OCI-LY7 (cell line): ENCODE results near the gene CTNND2. TPM values are rescaled to one million over a fixed set of nuclear protein-coding genes. Genes with fewer than 3 reads are reported as not detected.

Source experiments
- BruUV-seq: library from RNA; stranded (reverse); fragments of 400-500 nt; replicated peaks from 2 replicates; lab custom pipeline; 2021; lab: Mats Ljungman, UMichigan
- CTCF ChIA-PET: fragments of 300-600 bp; sonication (Branson Sonifier 250); formaldehyde crosslinking; loops from one replicate; lab custom pipeline; 2022; ENCODE audit warnings: antibody characterized with exemption; ENCODE audit not compliant: unreplicated experiment; lab: Charles Lee
- POLR2A ChIA-PET: fragments of 300-600 bp; sonication (Branson Sonifier 250); formaldehyde crosslinking; loops from one replicate; lab custom pipeline; 2022; ENCODE audit warnings: antibody characterized with exemption; lab: Charles Lee
- DNase-seq: peaks from one replicate; pipeline ENCODE4 v3.0.0-alpha.2; 2015; ENCODE audit warnings: low spot score
- H2AFZ ChIP-seq: fragments of 200-600 bp; sonication (generic), shearing (Covaris generic); 2 replicates; pipeline ENCODE4 v1.6.1; 2014; ENCODE audit warnings: mild to moderate bottlenecking, antibody characterized with exemption, low read length, moderate library complexity
- H3K27ac ChIP-seq: fragments of 200-600 bp; sonication (generic); 2 replicates; pipeline ENCODE4 v1.5.1; 2014; ENCODE audit warnings: mixed run types, low read depth, mild to moderate bottlenecking, moderate library complexity, low read length, inconsistent platforms; ENCODE audit not compliant: poor library complexity, severe bottlenecking
- H3K36me3 ChIP-seq: fragments of 200-600 bp; sonication (generic); 2 replicates; pipeline ENCODE4 v1.6.1; 2014; ENCODE audit warnings: mild to moderate bottlenecking, antibody characterized with exemption, low read length, moderate library complexity, mixed read lengths; ENCODE audit not compliant: insufficient read depth
- H3K4me1 ChIP-seq: fragments of 200-600 bp; sonication (generic); 2 replicates; pipeline ENCODE4 v1.5.1; 2014; ENCODE audit warnings: mild to moderate bottlenecking, low read length; ENCODE audit not compliant: insufficient read depth, poor library complexity, severe bottlenecking
- H3K4me2 ChIP-seq: fragments of 200-600 bp; sonication (generic); 2 replicates; pipeline ENCODE4 v1.6.1; 2014; ENCODE audit warnings: mild to moderate bottlenecking, low read length
- H3K4me3 ChIP-seq: fragments of 200-600 bp; sonication (generic); 2 replicates; pipeline ENCODE4 v1.5.1; 2014; ENCODE audit warnings: mild to moderate bottlenecking, low read depth, low read length; ENCODE audit not compliant: poor library complexity, severe bottlenecking
- H3K79me2 ChIP-seq: fragments of 200-600 bp; sonication (generic); 2 replicates; pipeline ENCODE4 v1.6.1; 2016; ENCODE audit warnings: low read depth, mild to moderate bottlenecking, low read length, moderate library complexity, mixed read lengths; ENCODE audit not compliant: insufficient read depth
- H3K9me2 ChIP-seq: fragments of 200-600 bp; sonication (generic); 2 replicates; pipeline ENCODE4 v1.6.1; 2016; ENCODE audit warnings: mild to moderate bottlenecking, low read length, mixed read lengths; ENCODE audit not compliant: insufficient read depth
- H3K9me3 ChIP-seq: fragments of 200-600 bp; sonication (generic); 2 replicates; pipeline ENCODE4 v1.6.1; 2014; ENCODE audit warnings: mild to moderate bottlenecking, mixed run types, low read length, mixed read lengths
- H4K20me1 ChIP-seq: fragments of 200-600 bp; sonication (generic); 2 replicates; pipeline ENCODE4 v1.6.1; 2014; ENCODE audit warnings: mild to moderate bottlenecking, antibody characterized with exemption, low read length, moderate library complexity, mixed read lengths; ENCODE audit not compliant: insufficient read depth
- EZH2phosphoT487 ChIP-seq: fragments of 200-600 bp; sonication (generic); IDR thresholded peaks from 2 replicates; pipeline ENCODE4 v1.6.1; 2018; ENCODE audit warnings: low read depth, borderline replicate concordance, mild to moderate bottlenecking, mixed run types, antibody characterized with exemption, low read length, moderate library complexity, mixed read lengths
- intact Hi-C: fragments of 100-400 bp; cut with micrococcal nuclease; formaldehyde crosslinking; loops from one replicate; pipeline ENCODE4 v1.10.0; 2022; ENCODE audit not compliant: unreplicated experiment
- total RNA-seq, 2 experiments: library from RNA; depleted of rRNA in 1 of 2; stranded (reverse); fragments of >200 nt in 1 of 2; shearing (Covaris generic) in 1 of 2; gene quantifications; 2 replicates each; pipeline ENCODE4 v1.2.3, GENCODE V29; 2014 to 2022
- TF ChIP-seq, protein P1 (sequence below): fragments of 200-600 bp; sonication (generic); conservative IDR thresholded peaks from 2 replicates; pipeline ENCODE4 v1.5.1; 2014; ENCODE audit warnings: mild to moderate bottlenecking, antibody characterized with exemption, low read length, moderate library complexity, mixed read lengths

CTNND2 gene
- total RNA-seq, 2 experiments from 2014 or later: not detected

DNA sequence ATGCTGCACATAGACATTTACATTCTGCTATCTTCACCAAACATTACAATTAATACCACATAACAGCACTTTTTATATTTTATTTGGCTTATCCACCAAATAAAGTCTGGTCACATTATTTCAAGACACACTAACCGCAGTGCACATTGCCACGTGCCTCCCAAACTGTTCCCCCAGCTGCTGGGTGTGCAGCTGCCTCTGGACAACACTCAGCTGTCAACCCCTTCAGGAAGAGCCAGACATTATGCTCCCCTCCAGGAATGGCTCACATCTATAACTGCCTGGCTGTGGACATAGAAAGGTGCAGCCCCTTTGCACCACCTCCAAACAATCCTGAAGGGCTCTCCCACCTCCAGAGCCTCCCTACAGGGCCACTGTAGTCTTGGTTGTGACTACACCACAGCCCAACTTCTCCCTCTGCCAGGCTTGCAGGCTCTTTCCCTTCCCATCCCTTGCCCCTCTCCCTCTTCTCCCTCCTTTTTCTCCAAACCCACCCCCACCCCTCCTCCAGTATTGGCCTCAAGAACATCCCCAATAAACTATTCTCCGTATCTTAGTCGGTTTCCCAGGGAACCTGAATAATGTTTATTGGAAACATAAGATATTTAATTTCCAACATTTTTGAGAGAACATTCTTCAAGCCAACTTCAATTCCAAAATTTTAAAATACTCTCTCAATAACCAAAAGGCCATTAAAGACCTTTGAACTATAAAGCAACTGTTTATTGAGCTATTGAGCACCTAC lies 372.3 kb downstream of the CTNND2 start:
- Histone ChIP-seq H3K79me2 (no peaks in the 10 kb centered on the region), H4K20me1 (no peaks in the 10 kb centered on the region), H3K36me3 (no peaks in the 10 kb centered on the region), H3K9me3 (no peaks in the 10 kb centered on the region), H3K27ac (no peak overlapping the region), H3K4me3 (no peak overlapping the region), H3K9me2 (no peaks in the 10 kb centered on the region), H3K4me2 (no peak overlapping the region), H2AFZ (no peak overlapping the region), H3K4me1 (no peaks in the 10 kb centered on the region)
- TF ChIP-seq EZH2phosphoT487: no peak
- TF ChIP-seq, protein P1, sequence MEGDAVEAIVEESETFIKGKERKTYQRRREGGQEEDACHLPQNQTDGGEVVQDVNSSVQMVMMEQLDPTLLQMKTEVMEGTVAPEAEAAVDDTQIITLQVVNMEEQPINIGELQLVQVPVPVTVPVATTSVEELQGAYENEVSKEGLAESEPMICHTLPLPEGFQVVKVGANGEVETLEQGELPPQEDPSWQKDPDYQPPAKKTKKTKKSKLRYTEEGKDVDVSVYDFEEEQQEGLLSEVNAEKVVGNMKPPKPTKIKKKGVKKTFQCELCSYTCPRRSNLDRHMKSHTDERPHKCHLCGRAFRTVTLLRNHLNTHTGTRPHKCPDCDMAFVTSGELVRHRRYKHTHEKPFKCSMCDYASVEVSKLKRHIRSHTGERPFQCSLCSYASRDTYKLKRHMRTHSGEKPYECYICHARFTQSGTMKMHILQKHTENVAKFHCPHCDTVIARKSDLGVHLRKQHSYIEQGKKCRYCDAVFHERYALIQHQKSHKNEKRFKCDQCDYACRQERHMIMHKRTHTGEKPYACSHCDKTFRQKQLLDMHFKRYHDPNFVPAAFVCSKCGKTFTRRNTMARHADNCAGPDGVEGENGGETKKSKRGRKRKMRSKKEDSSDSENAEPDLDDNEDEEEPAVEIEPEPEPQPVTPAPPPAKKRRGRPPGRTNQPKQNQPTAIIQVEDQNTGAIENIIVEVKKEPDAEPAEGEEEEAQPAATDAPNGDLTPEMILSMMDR: no peak
- BruUV-seq: no TSS peak
- ChIA-PET POLR2A (no interaction called here), CTCF (no interaction called here)
- intact Hi-C loops: no loop called here
- no peak for DNase-seq

DNA sequence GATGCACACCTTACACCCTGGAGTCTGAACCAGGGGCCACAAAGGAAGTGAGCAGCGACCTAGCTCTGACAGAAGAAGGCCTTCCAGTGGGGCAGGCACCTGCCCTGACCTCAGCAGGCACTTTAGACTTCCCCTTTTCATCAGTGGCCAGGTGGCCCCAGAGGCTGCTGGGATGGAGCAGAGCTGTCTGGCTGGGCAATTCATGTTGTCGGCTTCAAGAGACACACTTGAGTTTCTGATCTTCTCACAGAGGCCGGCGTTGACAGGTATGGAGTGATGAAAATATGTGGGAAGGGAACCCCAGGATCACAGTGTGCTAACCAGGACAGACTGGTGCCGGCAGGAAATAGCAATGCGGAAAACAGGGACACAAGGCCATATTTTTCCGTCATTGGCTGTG lies 375.5 kb downstream of the CTNND2 start:
- BruUV-seq: no TSS peak
- Histone ChIP-seq H3K4me1 (no peaks in the 10 kb centered on the region), H4K20me1 (no peaks in the 10 kb centered on the region), H3K9me2 (no peaks in the 10 kb centered on the region), H3K4me3 (no peak overlapping the region), H3K36me3 (no peaks in the 10 kb centered on the region), H3K27ac (no peak overlapping the region), H2AFZ (no peak overlapping the region), H3K4me2 (no peak overlapping the region), H3K79me2 (no peaks in the 10 kb centered on the region), H3K9me3 (no peaks in the 10 kb centered on the region)
- intact Hi-C loops: no loop called here
- no peak for DNase-seq
- CTCF ChIA-PET: no interaction called here
- POLR2A ChIA-PET: no interaction called here
- no peak for TF ChIP-seq EZH2phosphoT487
- TF ChIP-seq, protein P1: no peak

DNA sequence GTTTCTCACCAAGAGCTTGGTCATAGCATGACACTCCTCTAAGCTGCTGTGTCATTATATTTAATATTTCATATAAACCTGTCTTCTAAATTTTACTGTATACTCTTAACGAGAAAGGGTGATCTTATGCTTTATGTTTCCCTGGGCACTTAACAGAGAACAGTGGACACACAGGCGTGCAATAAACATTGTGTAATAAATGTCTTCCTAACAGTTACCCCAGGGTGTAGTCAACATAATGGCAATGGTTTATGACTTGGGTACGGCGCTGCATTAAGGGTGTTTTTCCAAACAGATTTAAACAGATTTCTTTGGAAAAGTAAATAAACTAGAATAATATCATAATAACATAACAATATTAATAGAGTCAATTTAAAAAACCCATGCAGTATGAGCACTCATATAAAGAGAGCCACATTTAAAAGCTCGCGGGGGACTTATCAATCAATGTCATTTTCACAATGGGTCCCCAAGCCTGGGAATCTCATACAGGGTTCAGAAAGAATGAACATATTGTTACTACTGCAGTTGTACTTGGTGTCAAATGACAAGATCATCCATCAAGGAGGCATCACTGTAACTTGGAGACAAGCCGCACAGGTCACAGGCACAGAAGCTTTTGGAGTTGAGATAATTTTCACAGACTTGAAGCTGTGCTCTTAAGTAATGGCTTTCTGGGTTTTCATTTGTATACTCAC lies 376.4 kb downstream of the CTNND2 start:
- ChIA-PET CTCF (no interaction called here), POLR2A (no interaction called here)
- H3K4me1 ChIP-seq: no peaks in the 10 kb centered on the region
- intact Hi-C loops: no loop called here
- DNase-seq: no peak
- no peaks in the 10 kb centered on the region for H3K9me2 ChIP-seq
- no peak overlapping the region for H3K27ac ChIP-seq
- H3K36me3 ChIP-seq: no peaks in the 10 kb centered on the region
- H3K4me2 ChIP-seq: no peak overlapping the region
- no TSS peak for BruUV-seq
- no peaks in the 10 kb centered on the region for H3K79me2 ChIP-seq
- no peaks in the 10 kb centered on the region for H4K20me1 ChIP-seq
- TF ChIP-seq, protein P1: no peak
- TF ChIP-seq EZH2phosphoT487: no peak
- H3K9me3 ChIP-seq: no peaks in the 10 kb centered on the region
- no peak overlapping the region for H3K4me3 ChIP-seq
- no peak overlapping the region for H2AFZ ChIP-seq
